ENCODE results near the gene L3MBTL4.

DNA sequence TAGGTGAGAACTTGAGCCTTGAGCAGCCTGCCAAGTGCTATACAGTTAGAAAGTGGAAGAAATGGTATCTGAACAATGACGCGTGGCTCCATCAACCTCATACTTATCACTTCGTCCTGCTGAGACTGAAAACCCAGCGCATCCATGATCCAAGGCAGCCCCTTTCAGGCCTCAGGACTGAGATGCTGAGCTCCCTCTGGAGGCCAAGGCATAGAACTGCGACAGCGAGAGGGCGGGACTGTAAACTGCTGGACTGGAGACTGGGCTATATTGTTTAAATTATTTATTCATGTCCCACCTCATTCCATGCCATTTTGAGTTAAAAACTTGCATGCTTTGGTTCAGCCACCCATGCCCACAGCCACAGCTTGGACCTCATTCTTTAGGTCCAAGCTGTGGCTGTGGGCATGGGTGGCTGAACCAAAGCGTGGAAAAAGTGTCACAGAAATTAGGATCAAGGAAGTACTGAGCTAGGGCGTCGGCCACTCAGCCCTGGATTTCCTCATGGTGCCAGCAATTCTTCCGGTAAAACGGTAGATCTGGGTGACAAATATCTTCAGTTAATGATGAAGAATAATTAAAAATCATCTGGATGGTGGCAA lies 195.5 kb downstream of the L3MBTL4 start:
- TF ChIP-seq POLR2A (IDR thresholded peaks at IDR 0.05) = no peak
- TF ChIP-seq, protein P1, sequence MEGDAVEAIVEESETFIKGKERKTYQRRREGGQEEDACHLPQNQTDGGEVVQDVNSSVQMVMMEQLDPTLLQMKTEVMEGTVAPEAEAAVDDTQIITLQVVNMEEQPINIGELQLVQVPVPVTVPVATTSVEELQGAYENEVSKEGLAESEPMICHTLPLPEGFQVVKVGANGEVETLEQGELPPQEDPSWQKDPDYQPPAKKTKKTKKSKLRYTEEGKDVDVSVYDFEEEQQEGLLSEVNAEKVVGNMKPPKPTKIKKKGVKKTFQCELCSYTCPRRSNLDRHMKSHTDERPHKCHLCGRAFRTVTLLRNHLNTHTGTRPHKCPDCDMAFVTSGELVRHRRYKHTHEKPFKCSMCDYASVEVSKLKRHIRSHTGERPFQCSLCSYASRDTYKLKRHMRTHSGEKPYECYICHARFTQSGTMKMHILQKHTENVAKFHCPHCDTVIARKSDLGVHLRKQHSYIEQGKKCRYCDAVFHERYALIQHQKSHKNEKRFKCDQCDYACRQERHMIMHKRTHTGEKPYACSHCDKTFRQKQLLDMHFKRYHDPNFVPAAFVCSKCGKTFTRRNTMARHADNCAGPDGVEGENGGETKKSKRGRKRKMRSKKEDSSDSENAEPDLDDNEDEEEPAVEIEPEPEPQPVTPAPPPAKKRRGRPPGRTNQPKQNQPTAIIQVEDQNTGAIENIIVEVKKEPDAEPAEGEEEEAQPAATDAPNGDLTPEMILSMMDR (IDR thresholded peaks at IDR 0.05) = peak in 5 of 7 experiments; percentile 20 to 30 (median 22)

All from body of pancreas (tissue), 4 donors.